WERI-Rb-1 (cell line): ENCODE data around the gene RAPGEF4.

Experiments
- DNase-seq: peaks from one replicate; pipeline ENCODE4 v3.0.0-alpha.2; 2020
- H3K27ac ChIP-seq: fragments of 250-450 bp; sonication (Bioruptor Pico); 2 replicates; pipeline ENCODE4 v1.5.1; 2020; ENCODE audit warnings: mild to moderate bottlenecking, moderate library complexity
- H3K27me3 ChIP-seq: fragments of 250-450 bp; sonication (Bioruptor Pico); 2 replicates; pipeline ENCODE4 v1.5.1; 2021; ENCODE audit warnings: mild to moderate bottlenecking, low read depth, moderate library complexity; ENCODE audit not compliant: insufficient read depth, severe bottlenecking
- H3K36me3 ChIP-seq: fragments of 250-450 bp; sonication (Bioruptor Pico); 2 replicates; pipeline ENCODE4 v1.5.1; 2020; ENCODE audit warnings: mild to moderate bottlenecking, moderate library complexity
- H3K4me3 ChIP-seq: 2 replicates; pipeline ENCODE4 v1.5.1; 2011; ENCODE audit warnings: low read depth, mild to moderate bottlenecking, control low read depth, low read length
- H3K9me3 ChIP-seq: fragments of 250-450 bp; sonication (Bioruptor Pico); 2 replicates; pipeline ENCODE4 v1.5.1; 2021; ENCODE audit warnings: mild to moderate bottlenecking, moderate library complexity; ENCODE audit not compliant: severe bottlenecking
- TF ChIP-seq, protein P1 (sequence below): IDR thresholded peaks from 2 replicates; pipeline ENCODE4 v1.5.1; 2011; ENCODE audit warnings: low read depth, mild to moderate bottlenecking, control low read depth, inconsistent platforms, low read length

Gene RAPGEF4

DNA sequence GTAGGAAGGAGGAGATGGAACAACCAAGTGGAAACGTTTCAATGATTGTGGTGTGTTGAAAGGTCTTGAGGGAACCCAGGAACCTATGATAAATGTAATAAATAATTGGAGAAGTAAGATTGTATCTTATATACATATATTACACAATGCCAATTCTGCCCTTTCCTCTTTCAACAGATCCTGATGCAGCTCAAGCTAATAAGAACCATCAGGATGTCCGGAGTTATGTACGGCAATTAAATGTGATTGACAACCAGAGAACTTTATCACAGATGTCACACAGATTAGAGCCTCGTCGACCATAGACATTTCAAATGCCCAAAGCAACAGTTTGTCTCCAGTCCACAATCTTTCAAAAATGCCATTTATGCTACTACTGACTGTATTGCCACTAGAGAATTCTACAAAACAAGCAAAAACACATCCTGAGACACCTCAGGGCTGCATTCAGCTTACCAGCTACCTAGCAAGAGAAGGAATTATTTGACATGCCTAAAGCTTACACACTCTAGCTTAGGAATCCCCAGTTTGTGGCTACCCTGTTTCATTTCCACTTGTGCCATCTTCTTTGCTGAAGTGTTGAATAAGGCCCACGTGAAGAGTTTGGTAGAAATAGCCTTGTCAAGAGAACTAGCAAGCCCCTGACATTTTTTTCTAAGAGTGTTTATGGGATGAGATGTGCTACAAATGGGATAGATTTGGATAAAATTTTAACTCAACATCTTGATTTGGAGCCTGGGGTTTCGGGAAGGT, 316.0 kb downstream of the RAPGEF4 start:
- Histone ChIP-seq H3K9me3 (no peaks in the 10 kb centered on the region), H3K27me3 (no peaks in the 10 kb centered on the region), H3K27ac (no peak overlapping the region), H3K4me3 (no peak overlapping the region), H3K36me3 (no peaks in the 10 kb centered on the region)
- DNase-seq = no peak
- TF ChIP-seq, protein P1, sequence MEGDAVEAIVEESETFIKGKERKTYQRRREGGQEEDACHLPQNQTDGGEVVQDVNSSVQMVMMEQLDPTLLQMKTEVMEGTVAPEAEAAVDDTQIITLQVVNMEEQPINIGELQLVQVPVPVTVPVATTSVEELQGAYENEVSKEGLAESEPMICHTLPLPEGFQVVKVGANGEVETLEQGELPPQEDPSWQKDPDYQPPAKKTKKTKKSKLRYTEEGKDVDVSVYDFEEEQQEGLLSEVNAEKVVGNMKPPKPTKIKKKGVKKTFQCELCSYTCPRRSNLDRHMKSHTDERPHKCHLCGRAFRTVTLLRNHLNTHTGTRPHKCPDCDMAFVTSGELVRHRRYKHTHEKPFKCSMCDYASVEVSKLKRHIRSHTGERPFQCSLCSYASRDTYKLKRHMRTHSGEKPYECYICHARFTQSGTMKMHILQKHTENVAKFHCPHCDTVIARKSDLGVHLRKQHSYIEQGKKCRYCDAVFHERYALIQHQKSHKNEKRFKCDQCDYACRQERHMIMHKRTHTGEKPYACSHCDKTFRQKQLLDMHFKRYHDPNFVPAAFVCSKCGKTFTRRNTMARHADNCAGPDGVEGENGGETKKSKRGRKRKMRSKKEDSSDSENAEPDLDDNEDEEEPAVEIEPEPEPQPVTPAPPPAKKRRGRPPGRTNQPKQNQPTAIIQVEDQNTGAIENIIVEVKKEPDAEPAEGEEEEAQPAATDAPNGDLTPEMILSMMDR = no peak

DNA sequence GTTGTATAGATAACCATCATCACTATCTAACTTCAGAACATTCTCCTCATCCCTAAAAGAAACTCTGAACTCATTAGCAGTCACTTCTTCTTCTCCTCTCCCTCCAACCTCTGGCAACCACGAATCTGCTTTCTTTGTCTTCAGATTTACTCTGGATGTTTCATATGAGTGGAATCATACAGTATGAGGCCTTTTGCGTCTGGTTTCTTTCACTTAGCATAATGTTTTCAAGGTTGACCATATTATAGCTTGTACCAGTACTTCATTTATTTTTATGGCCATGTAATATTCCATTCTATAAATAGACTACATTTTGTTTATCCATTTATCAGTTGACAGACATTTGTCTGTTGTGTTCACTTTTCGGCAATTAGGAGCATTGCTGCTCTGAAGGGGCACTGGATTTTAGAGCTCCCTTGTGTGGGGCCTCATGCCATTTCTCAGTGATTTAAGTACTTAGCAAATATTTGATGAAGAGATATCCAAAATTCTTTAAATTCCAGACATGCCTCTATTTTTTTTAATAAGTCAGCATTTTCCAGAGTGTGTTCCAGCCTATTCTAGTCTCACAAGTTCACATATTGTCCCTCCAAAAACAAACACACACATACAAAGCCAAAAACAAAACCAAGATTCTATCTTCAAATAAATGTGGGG, 317.5 kb downstream of the RAPGEF4 start:
- H3K4me3 ChIP-seq = no peak overlapping the region
- no peak overlapping the region for H3K27ac ChIP-seq
- no peak for DNase-seq
- TF ChIP-seq, protein P1 = no peak
- H3K9me3 ChIP-seq = no peaks in the 10 kb centered on the region
- H3K27me3 ChIP-seq = no peaks in the 10 kb centered on the region
- H3K36me3 ChIP-seq = no peaks in the 10 kb centered on the region

DNA sequence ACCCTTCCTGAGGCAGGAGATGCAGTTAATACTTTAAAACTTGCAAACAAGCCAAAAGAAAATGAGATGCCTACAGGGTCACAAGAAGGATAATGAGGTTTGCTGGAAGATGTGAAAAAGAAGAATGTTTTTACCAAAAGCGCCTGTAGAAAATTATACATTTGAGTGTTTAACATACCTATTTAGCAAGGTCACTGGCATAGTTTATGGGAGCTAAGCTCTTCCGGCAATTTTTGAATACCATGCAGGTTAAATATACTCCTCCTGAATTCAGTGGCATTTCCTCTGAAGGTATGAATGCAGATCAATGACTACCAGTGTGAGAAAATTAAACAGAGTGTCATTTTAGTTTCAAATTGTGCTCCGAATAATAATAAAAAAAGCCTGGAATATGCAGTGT, 318.8 kb downstream of the RAPGEF4 start:
- no peaks in the 10 kb centered on the region for H3K36me3 ChIP-seq
- DNase-seq = no peak
- H3K4me3 ChIP-seq = no peak overlapping the region
- no peak overlapping the region for H3K27ac ChIP-seq
- no peaks in the 10 kb centered on the region for H3K9me3 ChIP-seq
- TF ChIP-seq, protein P1 = no peak
- H3K27me3 ChIP-seq = no peaks in the 10 kb centered on the region

DNA sequence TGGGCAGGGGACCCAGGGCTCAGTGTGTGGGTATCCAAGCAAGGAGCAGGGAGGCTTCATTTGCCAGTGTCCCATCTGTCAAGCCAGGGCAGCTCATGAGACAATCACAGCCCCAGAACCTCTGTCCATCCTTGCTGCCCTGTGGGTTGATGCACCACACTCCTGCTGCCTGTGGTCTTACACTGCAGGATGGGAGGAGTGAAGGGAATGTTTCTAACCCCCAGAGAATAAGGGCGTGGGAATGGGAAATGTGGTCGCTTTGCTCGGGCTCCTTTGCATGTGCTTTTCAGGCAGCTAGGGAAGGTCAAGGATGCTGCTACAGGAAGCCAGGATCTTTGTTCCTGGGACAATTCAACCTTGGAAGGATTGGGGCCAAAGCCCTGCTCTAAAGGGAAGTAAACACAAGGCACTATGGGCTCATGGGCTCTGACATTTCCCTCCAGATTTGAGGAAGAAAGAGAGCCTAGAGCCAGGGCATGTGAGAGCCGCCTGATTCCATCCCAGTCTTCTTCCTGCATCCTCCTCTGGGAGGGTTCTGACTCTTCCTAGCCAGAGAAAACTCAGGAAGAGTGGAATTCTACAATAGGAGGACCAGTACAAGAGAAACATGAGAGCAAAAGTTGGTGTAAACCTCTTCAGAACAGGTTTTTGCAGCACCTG, 321.2 kb downstream of the RAPGEF4 start:
- no peaks in the 10 kb centered on the region for H3K36me3 ChIP-seq
- TF ChIP-seq, protein P1 = no peak
- no peak for DNase-seq
- no peaks in the 10 kb centered on the region for H3K27me3 ChIP-seq
- no peak overlapping the region for H3K4me3 ChIP-seq
- H3K27ac ChIP-seq = no peak overlapping the region
- H3K9me3 ChIP-seq = no peaks in the 10 kb centered on the region

DNA sequence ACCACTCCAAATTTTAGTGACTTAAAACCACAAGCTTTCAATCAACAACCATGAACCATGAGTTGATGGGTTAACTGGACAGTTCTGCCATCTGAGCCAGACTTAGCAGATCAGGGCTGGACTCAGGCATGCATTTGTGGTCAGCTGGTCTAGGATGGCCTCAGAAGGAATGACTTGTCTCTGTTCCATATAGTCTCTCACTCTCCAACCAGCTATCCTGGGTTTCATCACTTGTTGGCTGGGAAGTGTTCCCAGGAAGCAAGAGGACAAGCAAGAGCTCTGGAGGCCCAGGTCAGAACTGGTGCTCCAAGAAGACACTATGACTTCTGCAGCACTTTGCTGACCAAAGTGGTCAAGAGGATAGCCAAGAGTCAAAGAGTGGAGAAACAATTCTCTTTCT, 322.5 kb downstream of the RAPGEF4 start:
- H3K4me3 ChIP-seq = no peak overlapping the region
- H3K27me3 ChIP-seq = no peaks in the 10 kb centered on the region
- no peak for DNase-seq
- no peak overlapping the region for H3K27ac ChIP-seq
- no peaks in the 10 kb centered on the region for H3K9me3 ChIP-seq
- no peaks in the 10 kb centered on the region for H3K36me3 ChIP-seq
- TF ChIP-seq, protein P1 = no peak
